ENCODE data around the gene TOX2. TPM values are rescaled to one million over a fixed set of nuclear protein-coding genes. Genes with fewer than 3 reads are reported as not detected.

TOX2 gene
- total RNA-seq, 1 experiment from 2014 or later, result 1.7 TPM

- Histone ChIP-seq H3K27me3 (ENCODE audit: insufficient read depth, low read length) (no peaks in the 10 kb centered on the region), H2BK5ac (ENCODE audit: insufficient read length, low read length) (no peak overlapping the region), H3K9me3 (ENCODE audit: control insufficient read depth, low read depth, low read length) (no peaks in the 10 kb centered on the region), H2BK20ac (ENCODE audit: low read depth, low read length, poor library complexity, severe bottlenecking) (no peak overlapping the region), H4K8ac (replicated peaks; ENCODE audit: insufficient read length, low read depth, low read length) (no peak overlapping the region), H4K20me1 (ENCODE audit: control insufficient read depth, insufficient read depth, insufficient read length) (no peaks in the 10 kb centered on the region), H4K5ac (ENCODE audit: insufficient read length, low read depth, low read length) (no peak overlapping the region), H3K4ac (ENCODE audit: low read depth, low read length) (no peak overlapping the region), H3K27ac (ENCODE audit: insufficient read length, low read depth, low read length) (no peak overlapping the region), H2BK120ac (ENCODE audit: low read depth, low read length, poor library complexity, severe bottlenecking) (no peak overlapping the region), H2BK12ac (ENCODE audit: insufficient read length, low read depth, low read length) (no peak overlapping the region), H3T11ph (ENCODE audit: low read length) (no peak overlapping the region), H2AK5ac (ENCODE audit: insufficient read length, low read length) (no peak overlapping the region), H3K23me2 (ENCODE audit: insufficient read length, low read depth, low read length, poor library complexity, severe bottlenecking) (no peaks in the 10 kb centered on the region), H3K79me1 (ENCODE audit: insufficient read depth, low read depth, low read length, poor library complexity, severe bottlenecking) (no peaks in the 10 kb centered on the region), H4K91ac (ENCODE audit: insufficient read length, low read depth, low read length) (no peak overlapping the region), H3K23ac (ENCODE audit: insufficient read length, low read depth, low read length) (no peak overlapping the region), H3K79me2 (ENCODE audit: insufficient read depth, low read length) (no peaks in the 10 kb centered on the region), H3K18ac (ENCODE audit: insufficient read length, low read depth, low read length) (no peak overlapping the region), H3K4me2 (ENCODE audit: insufficient read depth, insufficient read length, low read length) (no peak overlapping the region), H3K4me1 (ENCODE audit: insufficient read depth, low read length) (no peaks in the 10 kb centered on the region), H2AFZ (ENCODE audit: low read length) (no peak overlapping the region), H3K56ac (ENCODE audit: insufficient read length, low read depth, low read length) (no peak overlapping the region), H2BK15ac (ENCODE audit: low read depth, low read length) (no peak overlapping the region), H3K14ac (ENCODE audit: insufficient read depth, low read length) (no peak overlapping the region), H3K9ac (ENCODE audit: extremely low read depth, insufficient read length, low read length) (no peak overlapping the region)
- Mint-ChIP-seq H3K27ac (no peak overlapping the region), H3K27me3 (ENCODE audit: low read depth) (peaks cover 2% of the 10 kb centered on the region), H3K36me3 (ENCODE audit: insufficient read depth in 1 of 3, low read depth in 3 of 3) (no peaks in the 10 kb centered on the region), H3K9me3 (no peaks in the 10 kb centered on the region), H3K4me1 (no peaks in the 10 kb centered on the region), H3K4me3 (no peak overlapping the region)
- no CpG with 5 or more reads among the region's 4 CpGs for WGBS (ENCODE audit: extremely low coverage, insufficient read length, low lambda C conversion rate)
- no peak for TF ChIP-seq CTCF (conservative IDR thresholded peaks at IDR 0.05)
- no peak for DNase-seq
Observed at GRCh38 chr20:43999848-44000247, 85.2 kb downstream of the TOX2 start.
